PC-9 (cell line): ENCODE data around the gene RPS29. TPM values are rescaled to one million over a fixed set of nuclear protein-coding genes. Genes with fewer than 3 reads are reported as not detected.
A peak's percentile ranks its signal among the peaks of the same experiment; 100 is the strongest.

Experiments
- BruUV-seq: library from RNA; stranded (reverse); fragments of 400-500 nt; replicated peaks from 2 replicates; lab custom pipeline; 2021; lab: Mats Ljungman, UMichigan
- CTCF ChIA-PET: fragments of 300-600 bp; sonication (Branson Sonifier 250); formaldehyde crosslinking; loops from one replicate; lab custom pipeline; 2022; ENCODE audit warnings: antibody characterized with exemption; lab: Charles Lee
- POLR2A ChIA-PET: fragments of 300-600 bp; sonication (Branson Sonifier 250); formaldehyde crosslinking; loops from one replicate; lab custom pipeline; 2022; ENCODE audit warnings: antibody characterized with exemption; ENCODE audit not compliant: unreplicated experiment; lab: Charles Lee
- DNase-seq, 2 experiments: peaks; one replicate each; pipeline versions ENCODE4 v3.0.0 to v3.0.0-alpha.2; 2015 to 2022; ENCODE audit warnings: mixed read lengths in 1 of 2
- H2AFZ ChIP-seq: fragments of 200-600 bp; sonication (generic); 2 replicates; pipeline ENCODE4 v1.8.1; 2017; ENCODE audit warnings: antibody characterized with exemption
- H3F3A ChIP-seq: fragments of 200-600 bp; sonication (generic); 2 replicates; pipeline ENCODE4 v1.8.1; 2017; ENCODE audit warnings: antibody characterized with exemption, mild to moderate bottlenecking, low read depth; ENCODE audit not compliant: insufficient read depth
- H3K27ac ChIP-seq: fragments of 200-600 bp; sonication (generic); 2 replicates; pipeline ENCODE4 v1.6.1; 2016; ENCODE audit warnings: mixed run types
- H3K27me3 ChIP-seq: fragments of 200-600 bp; sonication (generic); 2 replicates; pipeline ENCODE4 v1.6.1; 2016; ENCODE audit warnings: low read depth, mixed run types; ENCODE audit not compliant: insufficient read depth
- H3K36me3 ChIP-seq: fragments of 200-600 bp; sonication (generic); 2 replicates; pipeline ENCODE4 v1.6.1; 2016; ENCODE audit warnings: low read depth, mixed run types
- H3K4me1 ChIP-seq: fragments of 200-600 bp; sonication (generic); replicated peaks from 2 replicates; pipeline ENCODE4 v1.6.1; 2016; ENCODE audit warnings: mixed run types; ENCODE audit not compliant: insufficient read depth
- H3K4me2 ChIP-seq: fragments of 200-600 bp; sonication (generic); 2 replicates; pipeline ENCODE4 v1.6.1; 2017; ENCODE audit warnings: mixed run types
- H3K4me3 ChIP-seq: fragments of 200-600 bp; sonication (generic); 2 replicates; pipeline ENCODE4 v1.6.1; 2016; ENCODE audit warnings: mixed run types
- H3K79me2 ChIP-seq: fragments of 200-600 bp; sonication (generic); 2 replicates; pipeline ENCODE4 v1.6.1; 2017; ENCODE audit warnings: low read depth, mixed run types
- H3K9me2 ChIP-seq: fragments of 200-600 bp; sonication (generic); 2 replicates; pipeline ENCODE4 v1.8.1; 2017; ENCODE audit warnings: mild to moderate bottlenecking; ENCODE audit not compliant: insufficient read depth
- H3K9me3 ChIP-seq: fragments of 200-600 bp; sonication (generic); 2 replicates; pipeline ENCODE4 v1.8.1; 2016; ENCODE audit warnings: low read depth; ENCODE audit not compliant: insufficient read depth
- H4K20me1 ChIP-seq: fragments of 200-600 bp; sonication (generic); 2 replicates; pipeline ENCODE4 v1.8.1; 2017; ENCODE audit not compliant: insufficient read depth
- EZH2 ChIP-seq: fragments of 200-600 bp; sonication (generic); IDR thresholded peaks from 2 replicates; pipeline ENCODE4 v1.8.0; 2017; ENCODE audit warnings: antibody characterized with exemption, low read depth
- intact Hi-C: fragments of 100-400 bp; cut with micrococcal nuclease; formaldehyde crosslinking; loops from one replicate; pipeline ENCODE4 v1.10.0; 2022; ENCODE audit not compliant: unreplicated experiment
- total RNA-seq: library from RNA; stranded (reverse); gene quantifications from 2 replicates; pipeline ENCODE4 v1.2.3, GENCODE V29; 2021
- TF ChIP-seq, protein P1 (sequence below): fragments of 200-600 bp; sonication (generic); conservative IDR thresholded peaks from 2 replicates; pipeline ENCODE4 v1.6.1; 2017; ENCODE audit warnings: mixed run types, antibody characterized with exemption, mild to moderate bottlenecking, moderate library complexity

Gene RPS29
- total RNA-seq, 1 experiment from 2014 or later, result 1,294 TPM

- ChIA-PET CTCF (no interaction called here), POLR2A (no interaction called here)
- Histone ChIP-seq H3K4me3 (peak overlapping the region; percentile 97), H3K36me3 (peaks cover 42% of the 10 kb centered on the region), H3K9me3 (no peaks in the 10 kb centered on the region), H3F3A (peaks cover 73% of the 10 kb centered on the region), H2AFZ (no peak overlapping the region), H3K27me3 (no peaks in the 10 kb centered on the region), H4K20me1 (peaks cover 51% of the 10 kb centered on the region), H3K27ac (peak overlapping the region; percentile 85), H3K9me2 (no peaks in the 10 kb centered on the region), H3K4me2 (peak overlapping the region; percentile 79), H3K79me2 (peaks cover 72% of the 10 kb centered on the region), H3K4me1 (peaks cover 32% of the 10 kb centered on the region)
- TF ChIP-seq, protein P1, sequence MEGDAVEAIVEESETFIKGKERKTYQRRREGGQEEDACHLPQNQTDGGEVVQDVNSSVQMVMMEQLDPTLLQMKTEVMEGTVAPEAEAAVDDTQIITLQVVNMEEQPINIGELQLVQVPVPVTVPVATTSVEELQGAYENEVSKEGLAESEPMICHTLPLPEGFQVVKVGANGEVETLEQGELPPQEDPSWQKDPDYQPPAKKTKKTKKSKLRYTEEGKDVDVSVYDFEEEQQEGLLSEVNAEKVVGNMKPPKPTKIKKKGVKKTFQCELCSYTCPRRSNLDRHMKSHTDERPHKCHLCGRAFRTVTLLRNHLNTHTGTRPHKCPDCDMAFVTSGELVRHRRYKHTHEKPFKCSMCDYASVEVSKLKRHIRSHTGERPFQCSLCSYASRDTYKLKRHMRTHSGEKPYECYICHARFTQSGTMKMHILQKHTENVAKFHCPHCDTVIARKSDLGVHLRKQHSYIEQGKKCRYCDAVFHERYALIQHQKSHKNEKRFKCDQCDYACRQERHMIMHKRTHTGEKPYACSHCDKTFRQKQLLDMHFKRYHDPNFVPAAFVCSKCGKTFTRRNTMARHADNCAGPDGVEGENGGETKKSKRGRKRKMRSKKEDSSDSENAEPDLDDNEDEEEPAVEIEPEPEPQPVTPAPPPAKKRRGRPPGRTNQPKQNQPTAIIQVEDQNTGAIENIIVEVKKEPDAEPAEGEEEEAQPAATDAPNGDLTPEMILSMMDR, result no peak
- no peak for TF ChIP-seq EZH2
- intact Hi-C loops, result loop anchor here (10.0 kb wide), 2 partner anchors 79 to 119 kb away; no protein-coding TSS in a partner anchor
- no TSS peak for BruUV-seq
- DNase-seq, result no peak
These were observed 2.1 kb downstream of the RPS29 start for GRCh38 chr14:49584058-49584457.

GRCh38 chr14:49583629-49584028, 2.6 kb downstream of the RPS29 start:
- H4K20me1 ChIP-seq, result peaks cover 51% of the 10 kb centered on the region
- H3K27me3 ChIP-seq, result no peaks in the 10 kb centered on the region
- peak overlapping the region; percentile 79 for H3K4me2 ChIP-seq
- ChIA-PET CTCF (no interaction called here), POLR2A (interaction anchor here (0.6 kb wide), 1 partner anchor 256 kb away, joined by 5 read pairs; no protein-coding TSS in a partner anchor)
- peaks cover 32% of the 10 kb centered on the region for H3K4me1 ChIP-seq
- H3F3A ChIP-seq, result peaks cover 77% of the 10 kb centered on the region
- H3K4me3 ChIP-seq, result peak overlapping the region; percentile 97
- DNase-seq, result no peak
- H3K79me2 ChIP-seq, result peaks cover 74% of the 10 kb centered on the region
- TF ChIP-seq, protein P1, result no peak
- no peak for TF ChIP-seq EZH2
- H2AFZ ChIP-seq, result no peak overlapping the region
- H3K27ac ChIP-seq, result peak overlapping the region; percentile 85; the same call in 1 of the 2 replicates
- no peaks in the 10 kb centered on the region for H3K9me3 ChIP-seq
- peaks cover 42% of the 10 kb centered on the region for H3K36me3 ChIP-seq
- H3K9me2 ChIP-seq, result no peaks in the 10 kb centered on the region
- intact Hi-C loops, result loop anchor here (10.0 kb wide), 2 partner anchors 79 to 119 kb away; no protein-coding TSS in a partner anchor
- BruUV-seq, result no TSS peak

- no TSS peak for BruUV-seq
- Histone ChIP-seq H3F3A (peaks cover 76% of the 10 kb centered on the region), H3K9me3 (no peaks in the 10 kb centered on the region), H2AFZ (no peak overlapping the region), H3K4me1 (peaks cover 31% of the 10 kb centered on the region), H3K27me3 (no peaks in the 10 kb centered on the region), H3K4me3 (no peak overlapping the region), H3K36me3 (peaks cover 42% of the 10 kb centered on the region), H3K27ac (peak overlapping the region; percentile 29; the same call in 1 of the 2 replicates), H3K9me2 (no peaks in the 10 kb centered on the region), H3K4me2 (peak overlapping the region; percentile 79), H3K79me2 (peaks cover 74% of the 10 kb centered on the region), H4K20me1 (peaks cover 51% of the 10 kb centered on the region)
- DNase-seq, result no peak
- ChIA-PET POLR2A (no interaction called here), CTCF (no interaction called here)
- intact Hi-C loops, result loop anchor here (10.0 kb wide), 2 partner anchors 78 to 118 kb away; no protein-coding TSS in a partner anchor
- TF ChIP-seq, protein P1, result no peak
- no peak for TF ChIP-seq EZH2
These were observed 3.8 kb downstream of the RPS29 start for GRCh38 chr14:49582113-49582977.
